CD4-positive, alpha-beta memory T cell (primary cell): ENCODE results near the gene RAD51D. TPM values are rescaled to one million over a fixed set of nuclear protein-coding genes. Genes with fewer than 3 reads are reported as not detected.

Experiments used
- CTCF ChIA-PET: fragments of 350-600 bp; sonication (Branson Sonifier 250); formaldehyde crosslinking; loops from one replicate; lab custom pipeline; 2021; ENCODE audit warnings: inconsistent platforms; ENCODE audit not compliant: partially characterized antibody; lab: Charles Lee
- POLR2A ChIA-PET: fragments of 350-600 bp; sonication (Branson Sonifier 250); formaldehyde crosslinking; loops from one replicate; lab custom pipeline; 2021; ENCODE audit not compliant: partially characterized antibody; lab: Charles Lee
- DNase-seq, 5 donors: peaks; one replicate each; pipeline versions ENCODE4 v3.0.0 to v3.0.0-alpha.2; 2020 to 2022; ENCODE audit warnings: mixed read lengths in 1 of 5
- H3K27ac ChIP-seq: one replicate; pipeline ENCODE4 v1.7.0; 2013; ENCODE audit warnings: low read depth, low read length
- H3K27me3 ChIP-seq: 2 replicates; pipeline ENCODE4 v1.7.0; 2013; ENCODE audit warnings: mild to moderate bottlenecking, low read length, moderate library complexity; ENCODE audit not compliant: insufficient read depth
- H3K36me3 ChIP-seq: 2 replicates; pipeline ENCODE4 v1.7.0; 2013; ENCODE audit warnings: mild to moderate bottlenecking, low read length, moderate library complexity; ENCODE audit not compliant: insufficient read depth
- H3K4me1 ChIP-seq: 2 replicates; pipeline ENCODE4 v1.7.0; 2013; ENCODE audit warnings: mild to moderate bottlenecking, low read length, moderate library complexity; ENCODE audit not compliant: insufficient read depth
- H3K4me3 ChIP-seq, 2 donors: one replicate each; pipeline ENCODE4 v1.7.0; 2013; ENCODE audit warnings: low read length in 2 of 2, mild to moderate bottlenecking in 1 of 2
- H3K9me3 ChIP-seq, 2 donors: one replicate each; pipeline ENCODE4 v1.7.0; 2013; ENCODE audit warnings: low read length in 2 of 2, control low read depth in 1 of 2; ENCODE audit not compliant: control insufficient read depth in 1 of 2
- H3K27ac Mint-ChIP-seq, 7 donors: one replicate each; pipeline ENCODE4 v1.8.0; 2020 to 2021; ENCODE audit warnings: mixed read lengths in 7 of 7, mild to moderate bottlenecking in 6 of 7, inconsistent platforms in 3 of 7, moderate library complexity in 3 of 7
- H3K27me3 Mint-ChIP-seq, 2 donors: one replicate each; pipeline ENCODE4 v1.8.0; 2020 to 2021; ENCODE audit warnings: mixed read lengths in 2 of 2
- H3K36me3 Mint-ChIP-seq, 2 donors: one replicate each; pipeline ENCODE4 v1.8.0; 2020 to 2021; ENCODE audit warnings: mixed read lengths in 2 of 2, inconsistent platforms in 1 of 2, mild to moderate bottlenecking in 1 of 2
- H3K4me1 Mint-ChIP-seq, 4 donors: one replicate each; pipeline ENCODE4 v1.8.0; 2020 to 2021; ENCODE audit warnings: mixed read lengths in 4 of 4, mild to moderate bottlenecking in 1 of 4
- H3K4me3 Mint-ChIP-seq, 8 donors: one replicate each; pipeline ENCODE4 v1.8.0; 2020 to 2021; ENCODE audit warnings: mixed read lengths in 8 of 8, mild to moderate bottlenecking in 7 of 8, moderate library complexity in 6 of 8, inconsistent platforms in 3 of 8
- H3K9me3 Mint-ChIP-seq, 8 donors: one replicate each; pipeline ENCODE4 v1.8.0; 2020 to 2021; ENCODE audit warnings: mixed read lengths in 8 of 8, mild to moderate bottlenecking in 5 of 8, inconsistent platforms in 3 of 8, moderate library complexity in 1 of 8
- intact Hi-C: fragments of 100-400 bp; cut with micrococcal nuclease; formaldehyde crosslinking; loops from one replicate; pipeline ENCODE4 v1.15.1; 2023
- polyA plus RNA-seq, 2 donors: library from polyadenylated mRNA; unstranded; fragments of 300-500 nt; fragmentation: Illumina TruSeq; gene quantifications; one replicate each; pipeline ENCODE4 v1.2.3, GENCODE V29; 2021
- total RNA-seq, 2 experiments: library from RNA; stranded (reverse); gene quantifications; one replicate each; pipeline ENCODE4 v1.2.3, GENCODE V29; 2021

RAD51D gene
- 10 to 100 TPM; 21.5 to 29.2 TPM for total RNA-seq
- 10 to 100 TPM in 1 of 2 donors, 1 to 10 TPM in 1; 6.1 to 12.0 TPM for polyA plus RNA-seq

DNA sequence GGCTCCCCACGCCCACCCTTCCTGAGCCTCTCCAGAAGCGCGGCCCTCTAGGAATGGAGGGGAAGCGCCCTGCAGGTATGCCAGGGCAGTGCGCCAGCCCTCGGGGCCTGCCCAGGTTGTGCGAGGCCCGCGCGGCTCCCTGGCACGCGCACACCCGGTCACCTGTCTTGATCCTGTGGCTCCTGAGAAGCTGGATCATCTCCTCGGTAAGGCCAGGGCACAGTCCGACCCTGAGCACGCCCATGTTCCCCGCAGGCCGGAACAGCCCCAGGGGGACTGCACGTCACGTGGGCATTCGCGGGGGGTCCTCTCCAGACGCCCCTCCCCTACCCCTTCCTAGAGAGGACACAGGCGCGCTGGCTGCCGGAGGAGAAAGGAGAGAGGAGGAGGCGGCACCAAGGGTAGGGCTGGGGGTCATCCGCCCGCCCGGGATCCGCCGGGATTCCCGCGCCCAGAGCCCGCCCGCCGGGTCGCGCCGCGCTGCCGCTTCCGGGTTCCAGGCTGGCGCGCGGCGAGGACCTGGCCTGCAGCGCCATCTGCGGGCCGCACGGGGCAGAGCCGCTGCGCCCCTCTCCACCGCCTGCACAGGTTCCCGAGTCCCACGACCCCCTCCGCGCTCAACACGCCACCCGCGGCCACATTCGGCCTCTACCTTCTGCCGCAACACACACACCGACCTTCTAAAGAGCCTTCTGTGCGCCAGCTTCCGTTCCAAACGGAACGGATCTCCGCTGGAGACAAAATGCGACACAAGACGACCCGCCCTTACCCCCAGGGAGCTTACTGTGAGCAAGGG is at the start of gene RAD51D:
TSS of gene RAD51D (minus strand) at position 491 of the 796 bp plus-strand sequence. CDS start at position 244, 247 bp downstream.
- ChIA-PET POLR2A (interaction anchor here (0.5 to 2.7 kb wide), 25 partner anchors 9 to 699 kb away, joined by 3 to 21 read pairs (median 5); partner anchors contain the start of genes LIG3, RFFL, SLFN5 and TAF15), CTCF (interaction anchor here (0.6 to 4.3 kb wide), 40 partner anchors 8 to 919 kb away, joined by 3 to 96 read pairs (median 4); partner anchors contain the start of genes LIG3, NLE1 and RFFL)
- H3K4me1 Mint-ChIP-seq: peaks cover 24 to 45% (median 32%) of the 10 kb centered on the region in 4 donors
- peaks cover 24% of the 10 kb centered on the region for H3K4me1 ChIP-seq
- H3K36me3 ChIP-seq: no peaks in the 10 kb centered on the region
- H3K27me3 Mint-ChIP-seq: peaks cover 0 to 1% of the 10 kb centered on the region in 2 donors
- peak within 1 kb of the TSS; percentile 85 to 98 (median 94) for H3K27ac Mint-ChIP-seq
- H3K27me3 ChIP-seq: no peaks in the 10 kb centered on the region
- H3K4me3 ChIP-seq: peak within 1 kb of the TSS; percentile 67 to 98
- H3K9me3 ChIP-seq: no peaks in the 10 kb centered on the region
- no peaks in the 10 kb centered on the region for H3K9me3 Mint-ChIP-seq
- H3K4me3 Mint-ChIP-seq: peak within 1 kb of the TSS; percentile 90 to 98 (median 94)
- peak within 1 kb of the TSS; percentile 80 for H3K27ac ChIP-seq
- DNase-seq: peak; percentile 72 to 86 (median 81)
- peaks cover 14 to 20% of the 10 kb centered on the region in 2 donors for H3K36me3 Mint-ChIP-seq
- intact Hi-C loops: loop anchor here (1.0 to 5.0 kb wide), 7 partner anchors 30 to 699 kb away; partner anchors contain the start of gene RFFL

DNA sequence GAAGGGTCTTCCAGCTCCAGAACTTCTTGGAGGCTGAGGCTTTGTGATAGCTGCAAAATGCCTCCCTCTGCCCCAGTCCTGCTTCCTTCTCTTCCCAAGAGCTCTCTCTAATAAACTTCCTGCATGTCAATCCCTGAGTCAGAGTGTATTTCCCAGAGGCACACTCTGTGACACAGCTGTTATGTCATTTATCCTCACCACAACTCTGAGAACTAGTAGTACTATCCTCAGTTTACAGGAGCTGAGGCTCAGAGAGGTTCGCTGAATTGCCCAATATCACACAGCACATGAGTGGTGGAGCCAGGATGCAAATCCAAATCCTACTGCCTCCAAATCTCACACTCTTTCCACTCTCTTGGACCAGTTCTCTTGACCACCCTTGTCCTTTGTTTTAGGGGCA is 48.0 kb upstream of the RAD51D start:
- Mint-ChIP-seq H3K36me3 (no peaks in the 10 kb centered on the region), H3K27ac (peak overlapping the region in 3 of 7 donors; percentile 8 to 50 (median 36)), H3K9me3 (no peaks in the 10 kb centered on the region), H3K27me3 (no peaks in the 10 kb centered on the region), H3K4me1 (peaks cover 21 to 58% (median 37%) of the 10 kb centered on the region in 4 donors), H3K4me3 (no peak overlapping the region)
- ChIA-PET POLR2A (interaction anchor here (0.7 to 12.0 kb wide), 4 partner anchors 26 to 368 kb away, joined by 3 to 117 read pairs (median 20); partner anchors contain the start of genes SLFN12L and SLFN5), CTCF (interaction anchor here (0.9 to 9.7 kb wide), 6 partner anchors 145 to 641 kb away, joined by 3 to 111 read pairs (median 6); partner anchors contain the start of genes SLFN12L and TAF15)
- Histone ChIP-seq H3K4me1 (peaks cover 34% of the 10 kb centered on the region), H3K27me3 (no peaks in the 10 kb centered on the region), H3K27ac (no peak overlapping the region), H3K36me3 (no peaks in the 10 kb centered on the region), H3K4me3 (no peak overlapping the region), H3K9me3 (no peaks in the 10 kb centered on the region)
- no peak for DNase-seq
- intact Hi-C loops: no loop called here

DNA sequence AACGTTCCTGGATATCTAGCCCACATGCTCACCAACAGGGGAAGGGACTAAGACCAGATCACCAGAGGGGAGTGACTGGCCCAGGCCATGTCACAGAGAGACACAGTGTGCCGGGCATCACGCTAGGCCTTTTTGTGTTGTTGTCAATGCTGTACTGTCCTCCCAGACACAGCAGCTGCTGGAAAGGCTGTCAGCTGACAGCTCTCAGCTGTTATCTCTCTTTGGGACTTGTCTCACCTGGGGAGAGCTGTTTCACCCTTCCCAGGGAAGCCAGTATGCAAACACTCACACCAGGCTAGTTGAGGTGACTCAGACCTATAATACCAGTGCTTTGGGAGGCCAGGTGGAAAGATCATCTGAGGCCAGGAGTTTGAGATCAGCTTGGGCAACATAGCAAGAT is 47.4 kb upstream of the RAD51D start:
- Histone ChIP-seq H3K27me3 (no peaks in the 10 kb centered on the region), H3K27ac (no peak overlapping the region), H3K4me1 (peaks cover 34% of the 10 kb centered on the region), H3K9me3 (no peaks in the 10 kb centered on the region), H3K4me3 (no peak overlapping the region), H3K36me3 (no peaks in the 10 kb centered on the region)
- Mint-ChIP-seq H3K27me3 (no peaks in the 10 kb centered on the region), H3K9me3 (no peaks in the 10 kb centered on the region), H3K4me1 (peaks cover 23 to 58% (median 39%) of the 10 kb centered on the region in 4 donors), H3K36me3 (no peaks in the 10 kb centered on the region), H3K4me3 (no peak overlapping the region), H3K27ac (peak overlapping the region in 3 of 7 donors; percentile 19 to 57 (median 35))
- intact Hi-C loops: no loop called here
- POLR2A ChIA-PET: interaction anchor here (0.7 to 12.0 kb wide), 4 partner anchors 26 to 368 kb away, joined by 3 to 117 read pairs (median 20); partner anchors contain the start of genes SLFN12L and SLFN5
- no peak for DNase-seq
- CTCF ChIA-PET: interaction anchor here (0.9 to 9.7 kb wide), 6 partner anchors 146 to 642 kb away, joined by 3 to 111 read pairs (median 6); partner anchors contain the start of genes SLFN12L and TAF15

DNA sequence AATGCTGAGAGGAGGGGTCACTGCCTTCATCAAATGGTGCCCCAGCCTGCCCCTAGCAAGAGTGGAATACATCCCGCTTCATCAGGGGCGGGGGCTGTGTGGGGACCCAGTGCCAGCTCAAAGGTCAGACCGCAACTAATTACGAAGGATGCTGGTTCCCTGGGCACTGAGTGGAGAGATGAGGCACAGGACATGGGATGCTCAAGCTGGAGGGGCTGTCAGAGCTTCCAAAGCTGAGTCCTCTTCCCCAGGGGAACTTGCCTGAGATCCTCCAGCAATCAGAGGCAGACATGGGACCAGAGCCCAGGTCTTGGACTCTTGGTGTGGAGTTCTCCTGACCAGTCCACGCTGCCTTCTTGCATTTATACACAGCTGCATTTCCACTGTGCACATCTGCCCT is 46.9 kb upstream of the RAD51D start:
- POLR2A ChIA-PET: interaction anchor here (1.1 to 12.0 kb wide), 4 partner anchors 25 to 369 kb away, joined by 3 to 117 read pairs (median 24); partner anchors contain the start of genes SLFN12L and SLFN5
- H3K36me3 ChIP-seq: no peaks in the 10 kb centered on the region
- intact Hi-C loops: no loop called here
- no peak overlapping the region for H3K27ac ChIP-seq
- Mint-ChIP-seq H3K9me3 (no peaks in the 10 kb centered on the region), H3K27me3 (no peaks in the 10 kb centered on the region), H3K4me3 (no peak overlapping the region), H3K36me3 (no peaks in the 10 kb centered on the region), H3K27ac (peak overlapping the region in 4 of 7 donors; percentile 19 to 72 (median 38)), H3K4me1 (peaks cover 22 to 58% (median 39%) of the 10 kb centered on the region in 4 donors)
- no peaks in the 10 kb centered on the region for H3K27me3 ChIP-seq
- H3K4me1 ChIP-seq: peaks cover 34% of the 10 kb centered on the region
- no peak overlapping the region for H3K4me3 ChIP-seq
- H3K9me3 ChIP-seq: no peaks in the 10 kb centered on the region
- no peak for DNase-seq
- CTCF ChIA-PET: interaction anchor here (1.3 to 9.7 kb wide), 4 partner anchors 356 to 597 kb away, joined by 4 to 111 read pairs (median 32); partner anchors contain the start of gene SLFN12L

DNA sequence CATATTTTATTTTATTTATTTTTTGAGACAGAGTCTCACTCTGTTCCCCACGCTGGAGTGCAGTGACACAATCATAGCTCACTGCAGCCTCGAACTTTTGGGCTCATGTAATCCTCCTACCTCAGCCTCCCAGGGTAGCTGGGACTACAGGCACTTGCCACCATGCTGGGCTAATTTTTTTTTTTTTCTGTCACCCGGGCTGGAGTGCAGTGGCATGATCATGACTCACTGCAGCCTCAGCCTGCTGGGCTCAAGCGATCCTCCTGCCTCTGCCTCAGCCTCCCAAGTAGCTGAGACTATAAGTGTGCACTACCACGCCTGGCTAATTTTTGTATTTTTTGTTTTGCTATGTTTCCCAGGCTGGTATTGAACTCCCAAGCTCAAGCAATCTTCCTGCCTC is 45.1 kb upstream of the RAD51D start:
- no peaks in the 10 kb centered on the region for H3K9me3 Mint-ChIP-seq
- Histone ChIP-seq H3K4me3 (no peak overlapping the region), H3K9me3 (no peaks in the 10 kb centered on the region), H3K27ac (no peak overlapping the region), H3K4me1 (peaks cover 46% of the 10 kb centered on the region), H3K27me3 (no peaks in the 10 kb centered on the region), H3K36me3 (no peaks in the 10 kb centered on the region)
- no peak for DNase-seq
- ChIA-PET POLR2A (interaction anchor here (1.2 to 12.0 kb wide), 4 partner anchors 50 to 644 kb away, joined by 3 to 117 read pairs (median 24); partner anchors contain the start of genes SLFN12L, SLFN5 and TAF15), CTCF (interaction anchor here (1.7 to 9.7 kb wide), 2 partner anchors 23 to 372 kb away, joined by 4 to 111 read pairs; partner anchors contain the start of genes NLE1 and SLFN12L)
- no peaks in the 10 kb centered on the region for H3K27me3 Mint-ChIP-seq
- intact Hi-C loops: loop anchor here (5.0 kb wide), 1 partner anchor 323 kb away; no protein-coding TSS in a partner anchor
- H3K4me1 Mint-ChIP-seq: peaks cover 36 to 72% (median 50%) of the 10 kb centered on the region in 4 donors
- H3K27ac Mint-ChIP-seq: peak overlapping the region in 4 of 7 donors; percentile 30 to 68 (median 48)
- peak overlapping the region in 1 of 8 donors; percentile 69 for H3K4me3 Mint-ChIP-seq
- no peaks in the 10 kb centered on the region for H3K36me3 Mint-ChIP-seq

DNA sequence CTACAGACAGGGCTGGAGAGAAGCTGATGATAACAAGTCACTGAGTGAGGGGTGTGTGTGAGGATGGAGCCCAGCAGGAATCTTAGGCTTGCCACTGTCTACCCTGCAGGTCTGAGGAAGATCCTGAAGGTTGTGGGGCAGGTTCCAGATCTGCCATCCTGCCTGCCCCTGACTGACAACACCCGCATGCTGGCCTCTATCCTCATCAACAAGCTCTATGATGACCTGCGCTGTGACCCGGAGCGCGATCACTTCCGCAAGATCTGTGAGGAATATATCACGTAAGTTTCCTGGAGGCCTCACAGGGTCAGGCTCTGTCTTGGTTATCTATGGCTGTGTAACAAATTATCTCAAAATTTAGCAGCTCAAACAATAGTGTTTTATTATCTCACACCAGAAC is 44.2 kb upstream of the RAD51D start:
- ChIA-PET CTCF (interaction anchor here (1.7 to 9.7 kb wide), 2 partner anchors 23 to 373 kb away, joined by 4 to 111 read pairs; partner anchors contain the start of genes NLE1 and SLFN12L), POLR2A (interaction anchor here (6.3 to 12.0 kb wide), 2 partner anchors 78 to 371 kb away, joined by 37 to 117 read pairs; partner anchors contain the start of genes SLFN12L and SLFN5)
- Histone ChIP-seq H3K27ac (no peak overlapping the region), H3K36me3 (no peaks in the 10 kb centered on the region), H3K4me1 (peaks cover 54% of the 10 kb centered on the region), H3K4me3 (no peak overlapping the region), H3K27me3 (no peaks in the 10 kb centered on the region), H3K9me3 (no peaks in the 10 kb centered on the region)
- Mint-ChIP-seq H3K36me3 (no peaks in the 10 kb centered on the region), H3K27me3 (no peaks in the 10 kb centered on the region), H3K4me3 (no peak overlapping the region), H3K4me1 (peaks cover 37 to 78% (median 55%) of the 10 kb centered on the region in 4 donors), H3K9me3 (no peaks in the 10 kb centered on the region), H3K27ac (peak overlapping the region in 6 of 7 donors; percentile 8 to 94 (median 50))
- intact Hi-C loops: loop anchor here (5.0 kb wide), 1 partner anchor 323 kb away; no protein-coding TSS in a partner anchor
- DNase-seq: no peak
